Subcutaneous adipose tissue (tissue), 4 donors: ENCODE data around the gene RTF1. TPM values are rescaled to one million over a fixed set of nuclear protein-coding genes. Genes with fewer than 3 reads are reported as not detected.

Experiments
- CTCF ChIP-seq: fragments of 450-650 bp; IDR thresholded peaks from one replicate; pipeline ENCODE4 v1.5.1; 2016; ENCODE audit warnings: low read depth, mild to moderate bottlenecking, control low read depth, antibody characterized with exemption, moderate library complexity
- total RNA-seq, 4 donors: library from RNA; depleted of rRNA; stranded (reverse); fragments of >200 nt; gene quantifications; one replicate each; pipeline ENCODE4 v1.1.0, GENCODE V29; 2016

Gene RTF1
- total RNA-seq, 4 donors from 2014 or later: 21.7 to 58.7 (median 32.5) TPM

- TF ChIP-seq CTCF: no peak
Observed at GRCh38 chr15:41474941-41475340, 58.0 kb downstream of the RTF1 start.

GRCh38 chr15:41476416-41477048 is 59.6 kb downstream of the RTF1 start:
- TF ChIP-seq CTCF: no peak

GRCh38 chr15:41480396-41481140 is 63.7 kb downstream of the RTF1 start:
- no peak for TF ChIP-seq CTCF

GRCh38 chr15:41482110-41482877 is 65.4 kb downstream of the RTF1 start:
- TF ChIP-seq CTCF: no peak

- TF ChIP-seq CTCF: no peak
Observed at GRCh38 chr15:41483115-41483514, 66.2 kb downstream of the RTF1 start.

- no peak for TF ChIP-seq CTCF
Observed at GRCh38 chr15:41483519-41483918, 66.6 kb downstream of the RTF1 start.
